Esophagus muscularis mucosa (tissue), 4 donors: Measurements from ENCODE around the gene SMIM22.

Source experiments
- EP300 ChIP-seq: sonication (generic); formaldehyde crosslinking; IDR thresholded peaks from one replicate; pipeline ENCODE4 v1.6.1; 2017; ENCODE audit warnings: antibody characterized with exemption
- POLR2A ChIP-seq: fragments of 450-650 bp; IDR thresholded peaks from one replicate; pipeline ENCODE4 v1.6.1; 2017; ENCODE audit warnings: antibody characterized with exemption, moderate library complexity, mild to moderate bottlenecking, low read depth
- POLR2AphosphoS5 ChIP-seq, 2 donors: sonication (generic); formaldehyde crosslinking; IDR thresholded peaks; one replicate each; pipeline ENCODE4 v1.6.1; 2017; ENCODE audit warnings: antibody characterized with exemption in 2 of 2
- TF ChIP-seq, protein P1 (sequence below), 3 experiments: fragments of 200-600 bp in 2 of 3; fragments of 450-650 bp in 1 of 3; sonication (generic) in 2 of 3; IDR thresholded peaks; one replicate each; pipeline ENCODE4 v1.5.1; 2017 to 2019; ENCODE audit warnings: antibody characterized with exemption in 3 of 3, mild to moderate bottlenecking in 2 of 3, moderate library complexity in 1 of 3

DNA sequence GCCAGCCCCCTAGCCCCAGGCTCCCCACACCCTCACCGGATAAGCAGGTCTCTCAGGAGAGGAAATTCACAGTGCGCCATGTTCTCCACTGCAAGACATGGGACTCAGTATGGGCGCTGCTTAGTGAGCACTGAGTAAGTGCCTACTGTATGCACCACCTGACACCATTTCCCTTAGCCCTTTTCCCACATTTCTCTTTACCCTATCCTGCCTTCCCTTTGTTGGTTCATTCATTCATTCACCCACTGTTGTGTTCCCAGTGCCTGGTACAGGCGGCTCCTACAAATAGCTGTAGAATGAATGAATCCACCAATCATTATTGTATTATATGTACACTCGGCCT, 17.1 kb upstream of the SMIM22 start:
- TF ChIP-seq, protein P1, sequence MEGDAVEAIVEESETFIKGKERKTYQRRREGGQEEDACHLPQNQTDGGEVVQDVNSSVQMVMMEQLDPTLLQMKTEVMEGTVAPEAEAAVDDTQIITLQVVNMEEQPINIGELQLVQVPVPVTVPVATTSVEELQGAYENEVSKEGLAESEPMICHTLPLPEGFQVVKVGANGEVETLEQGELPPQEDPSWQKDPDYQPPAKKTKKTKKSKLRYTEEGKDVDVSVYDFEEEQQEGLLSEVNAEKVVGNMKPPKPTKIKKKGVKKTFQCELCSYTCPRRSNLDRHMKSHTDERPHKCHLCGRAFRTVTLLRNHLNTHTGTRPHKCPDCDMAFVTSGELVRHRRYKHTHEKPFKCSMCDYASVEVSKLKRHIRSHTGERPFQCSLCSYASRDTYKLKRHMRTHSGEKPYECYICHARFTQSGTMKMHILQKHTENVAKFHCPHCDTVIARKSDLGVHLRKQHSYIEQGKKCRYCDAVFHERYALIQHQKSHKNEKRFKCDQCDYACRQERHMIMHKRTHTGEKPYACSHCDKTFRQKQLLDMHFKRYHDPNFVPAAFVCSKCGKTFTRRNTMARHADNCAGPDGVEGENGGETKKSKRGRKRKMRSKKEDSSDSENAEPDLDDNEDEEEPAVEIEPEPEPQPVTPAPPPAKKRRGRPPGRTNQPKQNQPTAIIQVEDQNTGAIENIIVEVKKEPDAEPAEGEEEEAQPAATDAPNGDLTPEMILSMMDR (IDR thresholded peaks at IDR 0.05): no peak
- TF ChIP-seq POLR2AphosphoS5 (IDR thresholded peaks at IDR 0.05) (no peak), EP300 (no peak), POLR2A (no peak)
